ENCODE data around the gene MYT1. TPM values are rescaled to one million over a fixed set of nuclear protein-coding genes. Genes with fewer than 3 reads are reported as not detected.

MYT1 gene
- total RNA-seq, 4 donors from 2014 or later, result 0.21 TPM; not detected in 3

GRCh38 chr20:64151633-64152530, 12.4 kb upstream of the MYT1 start:
- H3K9me3 ChIP-seq, result no peaks in the 10 kb centered on the region
- intact Hi-C loops (cut with DNase I; ENCODE audit: low total_unique reads), result no loop called here
- no peak for DNase-seq
- TF ChIP-seq, protein P1, sequence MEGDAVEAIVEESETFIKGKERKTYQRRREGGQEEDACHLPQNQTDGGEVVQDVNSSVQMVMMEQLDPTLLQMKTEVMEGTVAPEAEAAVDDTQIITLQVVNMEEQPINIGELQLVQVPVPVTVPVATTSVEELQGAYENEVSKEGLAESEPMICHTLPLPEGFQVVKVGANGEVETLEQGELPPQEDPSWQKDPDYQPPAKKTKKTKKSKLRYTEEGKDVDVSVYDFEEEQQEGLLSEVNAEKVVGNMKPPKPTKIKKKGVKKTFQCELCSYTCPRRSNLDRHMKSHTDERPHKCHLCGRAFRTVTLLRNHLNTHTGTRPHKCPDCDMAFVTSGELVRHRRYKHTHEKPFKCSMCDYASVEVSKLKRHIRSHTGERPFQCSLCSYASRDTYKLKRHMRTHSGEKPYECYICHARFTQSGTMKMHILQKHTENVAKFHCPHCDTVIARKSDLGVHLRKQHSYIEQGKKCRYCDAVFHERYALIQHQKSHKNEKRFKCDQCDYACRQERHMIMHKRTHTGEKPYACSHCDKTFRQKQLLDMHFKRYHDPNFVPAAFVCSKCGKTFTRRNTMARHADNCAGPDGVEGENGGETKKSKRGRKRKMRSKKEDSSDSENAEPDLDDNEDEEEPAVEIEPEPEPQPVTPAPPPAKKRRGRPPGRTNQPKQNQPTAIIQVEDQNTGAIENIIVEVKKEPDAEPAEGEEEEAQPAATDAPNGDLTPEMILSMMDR (IDR thresholded peaks at IDR 0.05), result no peak
- TF ChIP-seq POLR2A (IDR thresholded peaks at IDR 0.05), result no peak
- H3K4me3 ChIP-seq, result no peak overlapping the region
- H3K4me1 ChIP-seq, result no peaks in the 10 kb centered on the region
- H3K27ac ChIP-seq, result no peak overlapping the region
- H3K36me3 ChIP-seq, result no peaks in the 10 kb centered on the region
- H3K27me3 ChIP-seq, result no peaks in the 10 kb centered on the region

GRCh38 chr20:64152906-64153305, 11.3 kb upstream of the MYT1 start:
- no peak for DNase-seq

DNA sequence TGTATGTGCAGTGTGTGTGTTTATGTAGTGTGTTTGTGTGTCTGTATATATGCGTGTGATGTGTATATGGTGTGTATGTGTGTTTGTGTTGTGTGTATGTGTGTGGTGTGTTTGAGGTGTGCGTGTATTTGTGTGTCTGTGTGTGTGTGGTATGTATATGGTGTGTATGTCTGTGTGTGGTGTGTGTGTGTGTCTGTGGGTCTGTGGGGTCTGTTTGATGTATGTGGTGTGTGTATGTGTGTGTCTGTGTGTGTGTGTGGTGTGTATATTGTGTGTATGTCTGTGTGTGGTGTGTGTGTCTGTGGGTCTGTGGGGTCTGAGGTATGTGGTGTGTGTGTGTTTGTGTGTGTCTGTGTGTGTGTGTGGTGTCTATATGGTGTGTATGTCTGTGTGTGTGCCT, 10.8 kb upstream of the MYT1 start:
- intact Hi-C loops (cut with DNase I; ENCODE audit: low total_unique reads), result no loop called here
- Histone ChIP-seq H3K27me3 (no peaks in the 10 kb centered on the region), H3K9me3 (no peaks in the 10 kb centered on the region), H3K36me3 (no peaks in the 10 kb centered on the region), H3K4me1 (no peaks in the 10 kb centered on the region), H3K27ac (no peak overlapping the region), H3K4me3 (no peak overlapping the region)
- no peak for DNase-seq
- no peak for TF ChIP-seq POLR2A (IDR thresholded peaks at IDR 0.05)
- TF ChIP-seq, protein P1 (IDR thresholded peaks at IDR 0.05), result no peak

More at GRCh38 chr20:64152906-64153305, 11.3 kb upstream of the MYT1 start:
- H3K27ac ChIP-seq, result no peak overlapping the region
- H3K4me3 ChIP-seq, result no peak overlapping the region
- H3K27me3 ChIP-seq, result no peaks in the 10 kb centered on the region
- no peaks in the 10 kb centered on the region for H3K4me1 ChIP-seq
- H3K9me3 ChIP-seq, result no peaks in the 10 kb centered on the region
- no peaks in the 10 kb centered on the region for H3K36me3 ChIP-seq
- intact Hi-C loops (cut with DNase I; ENCODE audit: low total_unique reads), result no loop called here
- TF ChIP-seq, protein P1 (IDR thresholded peaks at IDR 0.05), result no peak
- TF ChIP-seq POLR2A (IDR thresholded peaks at IDR 0.05), result no peak

DNA sequence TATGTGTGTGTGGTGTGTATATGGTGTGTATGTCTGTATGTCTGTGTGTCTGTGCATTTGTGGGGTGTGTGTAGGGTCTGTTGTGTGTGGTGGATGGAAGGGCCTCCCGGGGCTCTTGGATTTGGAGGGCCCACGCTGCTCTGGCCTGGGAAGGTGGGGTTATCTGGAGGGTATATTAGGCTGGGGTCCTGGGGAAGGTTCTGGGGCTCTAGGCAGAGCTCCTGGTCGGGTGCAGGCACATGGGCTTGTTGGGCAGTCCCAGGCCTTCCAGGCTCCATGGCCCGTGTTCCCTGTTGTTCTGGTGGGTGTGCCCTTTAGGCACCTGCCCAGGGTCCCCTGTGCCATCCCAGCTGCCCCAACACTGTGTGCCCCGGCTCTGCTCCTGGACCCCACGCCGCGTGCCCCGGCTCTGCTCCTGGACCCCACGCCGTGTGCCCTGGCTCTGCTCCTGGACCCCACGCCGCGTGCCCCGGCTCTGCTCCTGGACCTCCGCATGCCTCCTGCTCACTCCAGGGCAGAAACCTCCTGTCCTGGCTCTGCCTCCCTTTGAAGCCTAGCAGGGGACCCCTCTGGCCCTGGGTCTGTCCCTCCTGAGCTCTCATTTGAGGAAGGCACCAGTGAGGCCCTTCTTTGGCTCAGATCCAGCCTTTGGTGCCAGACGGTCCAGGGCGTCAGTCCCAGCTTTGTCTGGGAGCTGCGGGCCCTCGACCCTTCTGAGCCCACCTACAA, 10.2 kb upstream of the MYT1 start:
- no peak for DNase-seq
- no peaks in the 10 kb centered on the region for H3K9me3 ChIP-seq
- no peak overlapping the region for H3K4me3 ChIP-seq
- no peaks in the 10 kb centered on the region for H3K4me1 ChIP-seq
- no peaks in the 10 kb centered on the region for H3K27me3 ChIP-seq
- intact Hi-C loops (cut with DNase I; ENCODE audit: low total_unique reads), result no loop called here
- no peak overlapping the region for H3K27ac ChIP-seq
- TF ChIP-seq POLR2A (IDR thresholded peaks at IDR 0.05), result no peak
- TF ChIP-seq, protein P1 (IDR thresholded peaks at IDR 0.05), result no peak
- no peaks in the 10 kb centered on the region for H3K36me3 ChIP-seq

Data from uterus (tissue), 4 donors.